Osteoblast (primary cell): Measurements from ENCODE around the gene SLC16A5. TPM values are rescaled to one million over a fixed set of nuclear protein-coding genes. Genes with fewer than 3 reads are reported as not detected.

Experiments
- DNase-seq: peaks from one replicate; pipeline ENCODE4 v3.0.0; 2011; ENCODE audit warnings: low spot score, mixed read lengths; ENCODE audit not compliant: insufficient read length; ENCODE audit errors: missing footprints
- H2AFZ ChIP-seq: 2 replicates; pipeline ENCODE4 v1.6.0; 2011; ENCODE audit warnings: mild to moderate bottlenecking, low read length
- H3K27ac ChIP-seq: 2 replicates; pipeline ENCODE4 v1.5.1; 2011; ENCODE audit warnings: mild to moderate bottlenecking, low read depth, low read length, moderate library complexity
- H3K27me3 ChIP-seq: 2 replicates; pipeline ENCODE4 v1.6.0; 2012; ENCODE audit warnings: mild to moderate bottlenecking, control low read depth, inconsistent platforms, low read length, moderate library complexity; ENCODE audit not compliant: insufficient read depth
- H3K36me3 ChIP-seq: 2 replicates; pipeline ENCODE4 v1.5.1; 2011; ENCODE audit warnings: mild to moderate bottlenecking, low read length, control low read depth, moderate library complexity; ENCODE audit not compliant: insufficient read depth
- H3K4me1 ChIP-seq: 2 replicates; pipeline ENCODE4 v1.5.1; 2011; ENCODE audit warnings: mild to moderate bottlenecking, low read length, control low read depth, moderate library complexity; ENCODE audit not compliant: insufficient read depth
- H3K4me2 ChIP-seq: 2 replicates; pipeline ENCODE4 v1.6.0; 2011; ENCODE audit warnings: mild to moderate bottlenecking, low read length; ENCODE audit not compliant: insufficient read depth
- H3K4me3 ChIP-seq: fragments of 200-600 bp; sonication (generic); 3 replicates; pipeline ENCODE4 v1.5.1; 2012; ENCODE audit warnings: mild to moderate bottlenecking, low read length, inconsistent platforms; ENCODE audit not compliant: insufficient read depth
- H3K79me2 ChIP-seq: 2 replicates; pipeline ENCODE4 v1.6.0; 2012; ENCODE audit warnings: mild to moderate bottlenecking, low read length, control low read depth, inconsistent platforms; ENCODE audit not compliant: insufficient read depth
- H3K9me3 ChIP-seq: 2 replicates; pipeline ENCODE4 v1.5.1; 2011; ENCODE audit warnings: low read depth, low read length, control low read depth
- H4K20me1 ChIP-seq: 2 replicates; pipeline ENCODE4 v1.6.0; 2012; ENCODE audit warnings: mild to moderate bottlenecking, low read length, control low read depth; ENCODE audit not compliant: insufficient read depth
- CTCF ChIP-seq: IDR thresholded peaks from 2 replicates; pipeline ENCODE4 v1.5.1; 2011; ENCODE audit warnings: mild to moderate bottlenecking, low read depth, low read length, moderate library complexity; ENCODE audit errors: extremely low read depth
- total RNA-seq: library from RNA; depleted of rRNA; stranded (reverse); fragments of >200 nt; gene quantifications from 2 replicates; pipeline ENCODE4 v1.2.3, GENCODE V29; 2012

Gene SLC16A5
- total RNA-seq, 1 donor = 16.3 TPM

GRCh38 chr17:75105126-75106080 is 17.6 kb downstream of the SLC16A5 start:
- no peaks in the 10 kb centered on the region for H3K9me3 ChIP-seq
- H2AFZ ChIP-seq = no peak overlapping the region
- H3K4me2 ChIP-seq = no peak overlapping the region
- peak; percentile 65 for TF ChIP-seq CTCF
- no peak overlapping the region for H3K27ac ChIP-seq
- H3K4me1 ChIP-seq = peaks cover 3% of the 10 kb centered on the region
- peaks cover 7% of the 10 kb centered on the region for H3K36me3 ChIP-seq
- peaks cover 2% of the 10 kb centered on the region for H3K79me2 ChIP-seq
- DNase-seq = peak; percentile 91
- no peaks in the 10 kb centered on the region for H3K27me3 ChIP-seq
- H3K4me3 ChIP-seq = no peak overlapping the region
- no peaks in the 10 kb centered on the region for H4K20me1 ChIP-seq

GRCh38 chr17:75108193-75108592 is 20.4 kb downstream of the SLC16A5 start:
- Histone ChIP-seq H3K27me3 (no peaks in the 10 kb centered on the region), H3K36me3 (peaks cover 3% of the 10 kb centered on the region), H3K4me3 (no peak overlapping the region), H3K4me2 (no peak overlapping the region), H2AFZ (no peak overlapping the region), H3K79me2 (peaks cover 8% of the 10 kb centered on the region), H3K9me3 (no peaks in the 10 kb centered on the region), H3K27ac (no peak overlapping the region), H3K4me1 (peaks cover 3% of the 10 kb centered on the region), H4K20me1 (no peaks in the 10 kb centered on the region)
- TF ChIP-seq CTCF = no peak
- peak; percentile 14 for DNase-seq

- Histone ChIP-seq H3K27ac (no peak overlapping the region), H3K79me2 (peaks cover 8% of the 10 kb centered on the region), H3K4me3 (peak overlapping the region; percentile 80), H3K9me3 (no peaks in the 10 kb centered on the region), H3K4me2 (peak overlapping the region; percentile 95), H2AFZ (peak overlapping the region; percentile 79), H3K27me3 (no peaks in the 10 kb centered on the region), H3K36me3 (peaks cover under 1% of the 10 kb centered on the region), H4K20me1 (no peaks in the 10 kb centered on the region), H3K4me1 (peaks cover 3% of the 10 kb centered on the region)
- peak; percentile 79 for DNase-seq
- TF ChIP-seq CTCF = no peak
Measured at GRCh38 chr17:75109046-75109406, 21.3 kb downstream of the SLC16A5 start.
